Fibroblast of skin of right biceps (primary cell): ENCODE measurements around the gene SLC38A10.

Source experiments
- DNase-seq: peaks from one replicate; pipeline ENCODE4 v3.0.0-alpha.2; 2013

The SLC38A10 gene

GRCh38 chr17:81200201-81200600 is 94.9 kb downstream of the SLC38A10 start:
- DNase-seq, result no peak

- no peak for DNase-seq
Observed at GRCh38 chr17:81199482-81199830, 95.7 kb downstream of the SLC38A10 start.

GRCh38 chr17:81198826-81199481 is 96.2 kb downstream of the SLC38A10 start:
- no peak for DNase-seq

- no peak for DNase-seq
Observed at GRCh38 chr17:81197831-81198490, 97.1 kb downstream of the SLC38A10 start.

GRCh38 chr17:81197409-81197795 is 97.7 kb downstream of the SLC38A10 start:
- no peak for DNase-seq

- no peak for DNase-seq
Observed at GRCh38 chr17:81196505-81197408, 98.3 kb downstream of the SLC38A10 start.

- DNase-seq, result no peak
Observed at GRCh38 chr17:81195941-81196495, 99.1 kb downstream of the SLC38A10 start.
